GM06990 (cell line): Measurements from ENCODE around the gene PGBD5.

Source experiments
- DNase-seq: peaks from one replicate; pipeline ENCODE4 v3.0.0-alpha.2; 2011; ENCODE audit not compliant: insufficient read length; ENCODE audit errors: extremely low read depth
- H3K27me3 ChIP-seq: replicated peaks from 2 replicates; pipeline ENCODE4 v1.6.0; 2011; ENCODE audit warnings: low read length; ENCODE audit not compliant: control insufficient read depth, insufficient read depth
- H3K36me3 ChIP-seq: 2 replicates; pipeline ENCODE4 v1.5.1; 2011; ENCODE audit warnings: low read length; ENCODE audit not compliant: control insufficient read depth, insufficient read depth
- H3K4me3 ChIP-seq: replicated peaks from 2 replicates; pipeline ENCODE4 v1.5.1; 2011; ENCODE audit warnings: low read depth, mild to moderate bottlenecking, control low read depth, low read length
- TF ChIP-seq, protein P1 (sequence below): IDR thresholded peaks from 2 replicates; pipeline ENCODE4 v1.5.1; 2011; ENCODE audit warnings: low read length, control low read depth, mild to moderate bottlenecking, inconsistent platforms; ENCODE audit not compliant: insufficient read depth, poor library complexity, severe bottlenecking

The PGBD5 gene

GRCh38 chr1:230362949-230363348 is 63.2 kb downstream of the PGBD5 start:
- Histone ChIP-seq H3K36me3 (no peaks in the 10 kb centered on the region), H3K4me3 (no peak overlapping the region), H3K27me3 (no peaks in the 10 kb centered on the region)
- TF ChIP-seq, protein P1, sequence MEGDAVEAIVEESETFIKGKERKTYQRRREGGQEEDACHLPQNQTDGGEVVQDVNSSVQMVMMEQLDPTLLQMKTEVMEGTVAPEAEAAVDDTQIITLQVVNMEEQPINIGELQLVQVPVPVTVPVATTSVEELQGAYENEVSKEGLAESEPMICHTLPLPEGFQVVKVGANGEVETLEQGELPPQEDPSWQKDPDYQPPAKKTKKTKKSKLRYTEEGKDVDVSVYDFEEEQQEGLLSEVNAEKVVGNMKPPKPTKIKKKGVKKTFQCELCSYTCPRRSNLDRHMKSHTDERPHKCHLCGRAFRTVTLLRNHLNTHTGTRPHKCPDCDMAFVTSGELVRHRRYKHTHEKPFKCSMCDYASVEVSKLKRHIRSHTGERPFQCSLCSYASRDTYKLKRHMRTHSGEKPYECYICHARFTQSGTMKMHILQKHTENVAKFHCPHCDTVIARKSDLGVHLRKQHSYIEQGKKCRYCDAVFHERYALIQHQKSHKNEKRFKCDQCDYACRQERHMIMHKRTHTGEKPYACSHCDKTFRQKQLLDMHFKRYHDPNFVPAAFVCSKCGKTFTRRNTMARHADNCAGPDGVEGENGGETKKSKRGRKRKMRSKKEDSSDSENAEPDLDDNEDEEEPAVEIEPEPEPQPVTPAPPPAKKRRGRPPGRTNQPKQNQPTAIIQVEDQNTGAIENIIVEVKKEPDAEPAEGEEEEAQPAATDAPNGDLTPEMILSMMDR, result no peak
- no peak for DNase-seq

GRCh38 chr1:230361941-230362340 is 64.2 kb downstream of the PGBD5 start:
- TF ChIP-seq, protein P1, result no peak
- H3K36me3 ChIP-seq, result no peaks in the 10 kb centered on the region

DNA sequence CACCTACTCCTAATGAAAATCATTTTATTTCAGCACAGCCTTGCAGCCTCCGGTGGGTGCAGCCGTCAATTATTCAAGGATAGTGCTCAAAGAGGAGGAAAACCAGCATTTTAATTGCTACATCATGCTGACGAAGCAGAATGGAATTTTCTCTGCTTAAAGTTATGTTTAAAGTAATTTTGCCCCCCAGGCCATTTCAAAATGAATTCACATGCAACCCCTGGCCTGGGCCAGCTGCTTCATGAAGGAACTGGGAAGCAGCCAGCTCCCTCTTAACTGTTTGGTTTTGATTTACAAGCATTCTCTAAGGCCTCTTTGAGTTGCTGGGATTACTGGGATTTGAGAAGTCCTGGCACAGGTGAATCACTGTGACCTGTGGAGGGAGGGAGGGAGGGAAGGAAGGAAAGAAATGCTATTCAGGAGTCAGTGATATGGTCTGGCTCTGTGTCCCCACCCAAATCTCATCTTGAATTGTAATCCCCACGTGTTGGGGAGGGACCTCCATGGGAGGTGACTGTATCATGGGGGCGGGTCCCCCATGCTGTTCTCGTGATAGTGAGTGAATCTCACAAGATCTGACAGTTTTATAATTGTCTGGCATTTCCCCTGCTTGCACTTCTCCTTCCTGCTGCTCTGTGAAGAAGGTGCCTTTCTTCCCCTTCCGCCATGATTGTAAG is 66.0 kb downstream of the PGBD5 start:
- H3K27me3 ChIP-seq, result no peaks in the 10 kb centered on the region
- DNase-seq, result no peak
- no peaks in the 10 kb centered on the region for H3K36me3 ChIP-seq
- H3K4me3 ChIP-seq, result no peak overlapping the region
- TF ChIP-seq, protein P1, result no peak

More at GRCh38 chr1:230361941-230362340, 64.2 kb downstream of the PGBD5 start:
- Histone ChIP-seq H3K4me3 (no peak overlapping the region), H3K27me3 (no peaks in the 10 kb centered on the region)
- DNase-seq, result no peak

- H3K4me3 ChIP-seq, result no peak overlapping the region
These were observed 69.0 kb downstream of the PGBD5 start for GRCh38 chr1:230356869-230357794.

DNA sequence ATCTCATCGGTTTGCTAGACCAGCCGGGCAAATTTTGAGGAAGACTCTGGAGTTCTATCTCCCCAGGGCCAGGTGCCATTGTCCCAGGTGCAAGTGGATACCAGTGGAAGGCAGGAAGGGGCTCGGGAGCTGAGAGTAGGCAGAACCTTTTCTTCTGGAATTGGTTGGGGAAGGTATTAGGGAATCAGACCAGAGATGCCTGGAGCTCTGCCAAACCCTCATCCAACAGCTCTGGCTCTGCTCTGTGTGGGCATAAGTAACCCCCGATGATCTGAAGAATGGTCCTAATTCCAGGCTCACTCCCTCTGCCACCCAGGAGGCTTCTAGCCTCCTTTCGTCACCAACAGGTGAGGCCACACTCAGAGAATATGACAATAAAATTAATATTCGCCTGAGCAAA is 69.9 kb downstream of the PGBD5 start:
- TF ChIP-seq, protein P1, result no peak
- no peak overlapping the region for H3K4me3 ChIP-seq
- no peaks in the 10 kb centered on the region for H3K36me3 ChIP-seq
- no peaks in the 10 kb centered on the region; the same call in 1 of the 2 replicates for H3K27me3 ChIP-seq
- no peak for DNase-seq

More at GRCh38 chr1:230356869-230357794, 69.0 kb downstream of the PGBD5 start:
- H3K27me3 ChIP-seq, result no peaks in the 10 kb centered on the region; the same call in 1 of the 2 replicates
- DNase-seq, result no peak
- TF ChIP-seq, protein P1, result no peak
- no peaks in the 10 kb centered on the region for H3K36me3 ChIP-seq
